NCI-H524 (cell line): ENCODE data around the gene KRT16.
A peak's percentile ranks its signal among the peaks of the same experiment; 100 is the strongest.
"Not testable (repeated sequence)": the region's sequence is repeated elsewhere in the genome, so short reads cannot be mapped to it uniquely, and the experiment has no call there.

Experiments
- DNase-seq, 2 experiments: peaks; one replicate each; lab custom pipeline; 2025; lab: John Stamatoyannopoulos, UW

KRT16 gene

GRCh38 chr17:41614767-41615166, 2.2 kb upstream of the KRT16 start:
- not testable (repeated sequence) for DNase-seq

GRCh38 chr17:41614098-41614497, 1.5 kb upstream of the KRT16 start:
- no peak for DNase-seq

GRCh38 chr17:41613277-41614082, 913 bp upstream of the KRT16 start:
- no peak for DNase-seq

GRCh38 chr17:41610965-41611640, 1.5 kb downstream of the KRT16 start:
- DNase-seq: no peak

- DNase-seq: peak in 1 of 2 experiments; percentile 11
Observed at GRCh38 chr17:41610061-41610517, 2.5 kb downstream of the KRT16 start.

GRCh38 chr17:41606930-41607329, 5.6 kb downstream of the KRT16 start:
- DNase-seq: not testable (repeated sequence)

GRCh38 chr17:41602524-41602923, 10.0 kb downstream of the KRT16 start:
- no peak for DNase-seq

GRCh38 chr17:41600318-41600717, 12.2 kb downstream of the KRT16 start:
- no peak for DNase-seq

- DNase-seq: no peak
Observed at GRCh38 chr17:41599680-41600079, 12.9 kb downstream of the KRT16 start.

- no peak for DNase-seq
Observed at GRCh38 chr17:41595585-41595984, 17.0 kb downstream of the KRT16 start.

GRCh38 chr17:41594363-41594915, 18.1 kb downstream of the KRT16 start:
- no peak for DNase-seq

- DNase-seq: no peak
Observed at GRCh38 chr17:41593306-41593981, 19.1 kb downstream of the KRT16 start.

- no peak for DNase-seq
Observed at GRCh38 chr17:41592601-41593305, 19.8 kb downstream of the KRT16 start.

GRCh38 chr17:41589301-41589700, 23.3 kb downstream of the KRT16 start:
- no peak for DNase-seq

GRCh38 chr17:41588126-41588810, 24.3 kb downstream of the KRT16 start:
- no peak for DNase-seq

- DNase-seq: no peak
Observed at GRCh38 chr17:41586863-41587495, 25.6 kb downstream of the KRT16 start, which contains the start of gene KRT14. KRT14 (minus strand) TSS chr17:41586895; CDS start chr17:41586834, 61 bp downstream.

GRCh38 chr17:41585301-41586056, 27.1 kb downstream of the KRT16 start:
- DNase-seq: no peak

GRCh38 chr17:41584331-41584927, 28.1 kb downstream of the KRT16 start:
- not testable (repeated sequence) for DNase-seq
